OCI-LY7 (cell line): ENCODE results near the gene CPTP.

Experiments used
- CTCF ChIP-seq: fragments of 200-600 bp; sonication (generic); conservative IDR thresholded peaks from 2 replicates; pipeline ENCODE4 v1.5.1; 2014; ENCODE audit warnings: mild to moderate bottlenecking, antibody characterized with exemption, low read length, moderate library complexity, mixed read lengths
- EZH2phosphoT487 ChIP-seq: fragments of 200-600 bp; sonication (generic); IDR thresholded peaks from 2 replicates; pipeline ENCODE4 v1.6.1; 2018; ENCODE audit warnings: low read depth, borderline replicate concordance, mild to moderate bottlenecking, mixed run types, antibody characterized with exemption, low read length, moderate library complexity, mixed read lengths

GRCh38 chr1:1343811-1344421 lies 19.3 kb downstream of the CPTP start:
- no peak for TF ChIP-seq CTCF
- no peak for TF ChIP-seq EZH2phosphoT487
